HG03520 (cell line): ENCODE results near the gene SARDH.
"Not testable (repeated sequence)": the region's sequence is repeated elsewhere in the genome, so short reads cannot be mapped to it uniquely, and the experiment has no call there.

Source experiments
- ATAC-seq: cut with Tn5 transposase; IDR thresholded peaks from one replicate; pipeline ENCODE4 v1.9.1; 2021; ENCODE audit warnings: mild to moderate bottlenecking, moderate library complexity; ENCODE audit not compliant: unreplicated experiment

Gene SARDH

DNA sequence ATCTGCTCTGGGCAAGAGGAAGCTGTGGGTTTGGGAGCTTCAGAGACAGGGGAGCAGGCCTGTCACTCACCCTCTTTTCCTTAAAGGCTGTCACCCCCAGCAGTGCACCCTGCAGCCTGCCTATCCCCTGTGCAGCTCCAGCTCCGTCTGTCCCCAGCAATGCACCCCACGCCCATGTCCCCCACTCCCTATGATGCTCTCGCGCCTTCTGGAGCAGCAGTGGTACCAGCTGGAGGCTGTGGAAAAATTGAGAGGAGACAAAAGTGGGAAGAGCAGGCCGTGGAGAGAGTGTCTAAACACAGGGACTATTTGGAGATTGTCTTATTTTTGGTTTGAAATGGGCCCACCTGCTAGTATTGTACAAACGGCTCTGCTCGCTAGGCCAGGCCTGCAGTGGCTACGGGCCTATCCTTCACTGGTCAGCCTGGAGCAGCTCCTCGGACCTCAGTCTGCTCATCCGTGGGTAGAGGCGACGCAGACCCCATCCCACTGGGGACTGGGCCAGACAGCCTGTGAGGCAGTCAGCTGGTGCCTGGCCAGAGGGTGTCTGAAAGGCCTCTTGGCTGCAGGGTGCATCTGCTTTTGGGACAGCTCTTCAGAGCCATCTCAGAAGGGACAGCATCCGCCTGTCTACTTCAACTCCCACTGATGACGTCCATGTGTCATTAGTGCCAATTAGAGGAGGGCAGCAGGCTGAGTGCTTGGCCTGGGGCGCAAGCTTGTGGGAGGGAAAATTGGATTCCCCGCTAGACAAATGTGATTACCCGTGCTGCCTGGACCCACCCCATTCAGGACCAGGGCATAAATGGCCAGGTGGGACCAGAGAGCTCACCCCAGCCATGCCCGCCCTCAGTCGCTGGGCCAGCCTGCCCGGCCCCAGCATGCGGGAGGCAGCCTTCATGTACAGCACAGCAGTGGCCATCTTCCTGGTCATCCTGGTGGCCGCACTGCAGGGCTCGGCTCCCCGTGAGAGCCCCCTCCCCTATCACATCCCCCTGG, 102.3 kb downstream of the SARDH start, which contains the start of gene DBH:
DBH (plus strand) TSS at position 831 of the 999 bp plus-strand sequence; CDS start at position 840, 9 bp downstream.
- ATAC-seq, result no peak

DNA sequence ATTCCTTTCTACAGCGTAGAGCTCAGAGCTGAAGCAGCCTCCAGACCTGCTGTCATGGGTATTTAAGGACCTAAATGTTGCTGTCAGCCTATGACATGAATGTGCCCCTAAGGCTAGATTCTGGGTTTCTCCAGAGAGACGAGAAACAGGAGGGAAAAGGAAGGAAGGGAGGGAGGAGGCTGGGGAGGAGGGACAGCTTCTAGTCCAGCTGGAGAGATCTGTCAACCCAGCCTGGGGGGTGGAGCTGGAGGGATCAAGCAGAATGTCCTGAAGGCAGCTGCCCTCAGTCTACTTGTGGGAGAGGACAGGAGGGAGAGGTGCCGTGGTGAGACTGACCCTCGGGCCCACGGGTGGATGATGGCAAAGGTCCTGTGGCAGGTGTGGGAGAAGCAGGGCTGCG, 103.1 kb downstream of the SARDH start:
- ATAC-seq, result no peak

DNA sequence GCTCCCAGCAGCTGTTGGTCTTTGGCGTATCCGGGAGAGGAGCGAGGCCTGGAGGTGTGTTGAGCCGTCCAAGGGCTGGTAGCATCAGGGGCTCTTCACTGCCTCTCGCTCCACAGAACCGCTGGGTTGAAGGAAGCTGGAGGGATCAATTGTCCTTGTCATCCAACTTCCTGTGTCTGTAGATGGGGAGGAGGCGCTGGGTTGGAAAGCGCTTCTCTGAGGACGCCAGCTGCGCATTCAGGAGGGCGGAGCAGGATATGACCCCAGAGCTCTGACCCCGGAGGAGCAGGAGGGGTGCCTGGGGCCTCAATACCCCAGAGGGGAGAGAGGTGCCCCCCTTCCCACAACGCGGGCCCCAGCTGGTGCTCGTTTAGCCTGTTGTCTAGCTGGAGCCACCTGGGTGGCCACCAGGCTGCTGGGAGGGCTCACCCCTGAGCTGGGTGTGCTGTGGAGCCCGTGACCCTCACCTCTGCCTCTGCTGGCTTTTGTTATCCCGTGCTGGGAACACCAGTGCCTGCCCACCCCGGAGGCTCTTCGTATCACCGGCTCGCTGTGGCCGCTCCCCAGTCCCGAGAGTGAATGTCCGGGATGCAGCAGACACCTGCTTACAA, 104.0 kb downstream of the SARDH start:
- no peak for ATAC-seq

DNA sequence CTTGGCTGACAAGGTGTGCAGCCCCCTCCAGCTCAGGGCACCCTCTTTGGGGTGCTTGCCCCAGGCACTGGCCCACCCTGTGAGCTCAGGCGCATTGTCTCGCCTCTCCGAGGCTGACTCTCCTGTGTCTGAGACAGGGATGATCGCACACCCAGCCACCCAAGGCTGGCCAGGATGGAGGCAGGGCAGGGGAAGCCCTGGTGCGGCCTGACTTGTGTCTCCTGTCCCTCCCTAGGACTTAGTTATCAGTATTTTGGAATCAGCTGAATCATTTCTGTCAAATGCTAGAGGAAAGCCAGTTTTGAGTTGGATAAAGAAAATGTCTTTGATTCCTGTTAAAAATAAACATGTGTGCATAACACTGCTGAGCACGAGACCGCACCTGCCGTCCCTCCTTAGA, 104.5 kb downstream of the SARDH start:
- no peak for ATAC-seq

DNA sequence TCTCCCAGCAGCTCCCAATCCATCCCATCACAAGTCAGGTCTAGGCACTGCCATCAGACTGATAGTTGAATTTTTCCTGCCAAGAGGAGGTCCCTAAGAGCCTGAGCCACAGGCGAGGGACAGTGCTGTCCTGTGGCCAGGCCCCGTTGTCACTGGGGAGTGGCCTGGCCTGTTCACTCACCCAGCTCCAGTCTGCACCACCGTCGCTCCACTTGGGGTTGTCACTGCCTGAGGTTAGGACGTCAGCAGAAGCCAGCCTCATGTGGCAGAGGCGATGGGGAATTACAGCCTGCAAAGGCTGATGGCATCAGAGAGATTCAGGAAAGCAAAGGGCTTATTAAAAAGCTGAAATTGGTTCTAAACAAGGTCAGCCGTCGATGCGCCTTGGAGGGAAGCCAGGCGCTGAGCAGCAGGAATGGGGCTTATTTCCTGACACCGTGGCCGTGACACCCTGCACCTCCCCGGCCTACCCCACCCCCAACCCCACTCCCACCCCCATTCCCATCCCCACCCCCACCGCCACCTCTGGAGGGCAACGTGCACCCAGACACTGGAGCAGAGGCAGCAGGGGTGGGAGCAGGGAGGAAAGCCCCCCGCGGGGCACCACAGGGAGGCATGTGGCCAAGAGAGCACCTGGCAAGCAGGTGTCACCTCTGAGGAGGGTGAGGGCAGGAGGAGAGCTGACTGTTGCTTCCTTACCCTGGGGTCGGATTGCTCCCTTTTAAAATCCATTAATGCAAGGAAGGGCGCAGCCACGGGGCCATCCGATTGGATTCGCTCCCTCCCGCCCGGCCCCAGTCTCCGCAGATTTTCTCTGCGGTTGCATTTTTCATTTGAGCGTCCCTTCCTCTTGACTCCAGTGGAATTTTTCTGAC, 105.1 kb downstream of the SARDH start:
- no peak for ATAC-seq

DNA sequence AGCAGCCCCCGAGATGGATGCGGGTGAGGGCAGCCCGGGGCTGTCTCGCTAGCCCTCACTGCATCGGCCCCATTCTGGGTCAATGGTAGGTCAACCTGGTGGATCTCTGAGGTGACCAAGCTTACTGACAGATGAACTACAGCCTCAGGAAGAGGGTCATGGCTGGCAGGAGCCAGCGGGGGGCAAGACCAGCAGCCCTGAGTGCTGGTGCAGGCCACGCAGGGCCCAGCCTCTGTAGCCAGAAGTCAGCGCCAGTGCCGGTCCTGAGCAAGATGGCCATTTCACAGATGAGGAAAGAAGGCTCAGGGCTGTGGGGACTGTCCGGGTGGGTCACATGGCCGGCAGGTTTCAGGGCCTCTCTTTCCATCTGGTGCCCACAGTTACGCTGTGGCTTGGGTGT, 107.0 kb downstream of the SARDH start:
- no peak for ATAC-seq

DNA sequence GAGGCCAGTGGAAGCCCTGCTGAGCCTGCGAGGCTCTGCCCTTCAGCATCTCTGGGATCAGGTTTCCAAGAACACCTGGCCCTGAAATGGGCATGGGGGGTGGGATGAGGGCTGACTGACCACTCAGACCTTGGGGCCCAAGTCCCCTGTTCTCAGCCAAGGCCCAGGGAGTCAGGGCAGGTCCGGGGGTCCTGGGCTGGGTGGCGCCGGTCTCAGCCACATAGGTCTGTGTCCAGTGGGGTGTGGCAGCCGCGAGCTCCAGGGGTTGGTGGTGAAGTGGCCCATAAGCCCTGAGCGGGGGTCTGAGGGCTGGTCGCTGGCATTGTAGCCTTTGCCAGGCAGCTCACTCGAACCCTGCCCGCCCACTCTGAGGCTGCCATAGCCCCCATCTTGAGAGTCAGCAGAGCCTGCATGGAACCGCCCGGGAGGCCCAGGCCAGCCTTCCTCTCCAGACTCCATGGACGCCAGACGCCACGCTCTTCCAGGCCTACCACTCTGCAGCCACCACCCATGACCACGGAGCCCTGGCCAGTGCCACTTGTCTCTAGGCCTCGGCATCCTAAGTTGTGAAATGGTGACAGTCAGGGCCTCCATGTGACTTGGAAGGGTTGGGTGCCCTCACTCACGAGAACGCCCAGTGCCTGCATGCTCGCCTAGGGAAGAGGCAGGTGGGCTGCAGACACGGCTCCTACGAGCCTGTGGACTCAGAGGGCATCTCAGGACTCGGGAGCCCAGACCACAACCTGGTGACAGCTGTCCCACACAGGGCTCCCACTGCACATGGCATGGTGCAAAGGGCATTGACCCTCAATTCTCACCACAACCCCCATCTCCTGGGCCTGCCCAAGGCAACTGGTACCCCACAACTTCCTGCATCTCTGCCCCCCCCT, 108.7 kb downstream of the SARDH start:
- no peak for ATAC-seq

DNA sequence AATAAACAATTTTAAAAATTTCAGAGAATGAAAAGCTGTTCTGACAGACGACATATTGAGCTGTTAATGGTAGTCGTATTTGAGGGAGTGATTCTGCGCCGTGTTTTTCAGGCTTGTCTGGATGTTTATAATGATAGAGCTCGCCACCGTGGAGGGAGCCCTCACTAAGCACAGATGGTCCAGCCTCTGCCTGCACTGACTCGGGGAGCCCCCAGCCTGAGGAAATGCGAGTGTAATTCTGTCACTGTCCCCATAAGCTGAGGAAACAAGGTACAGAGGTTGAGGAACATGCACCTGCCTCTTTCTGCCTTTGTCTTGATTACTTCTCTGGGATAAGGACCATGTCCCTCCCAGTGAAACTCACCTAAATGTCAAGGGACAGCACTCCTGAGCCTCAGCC, 109.4 kb downstream of the SARDH start:
- no peak for ATAC-seq

DNA sequence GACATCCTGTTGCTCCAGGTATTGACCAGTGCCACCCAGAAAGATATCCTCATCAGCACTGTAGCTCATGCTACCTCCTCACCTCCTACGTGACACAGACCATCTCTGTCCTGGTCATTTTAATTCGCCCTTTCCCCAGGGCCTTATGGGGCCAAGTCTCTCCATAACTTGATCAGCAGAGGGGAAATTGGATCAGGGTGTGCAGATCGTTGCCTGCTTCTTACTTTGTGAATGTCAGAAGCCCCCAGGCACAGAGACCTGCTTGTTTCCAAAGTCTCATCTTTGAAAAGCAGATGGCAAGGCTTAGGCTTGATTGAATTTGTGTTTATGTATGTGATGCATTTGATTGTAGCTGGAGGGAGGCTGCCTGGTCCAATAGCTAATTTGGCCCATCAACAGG, 110.8 kb downstream of the SARDH start:
- ATAC-seq, result no peak

DNA sequence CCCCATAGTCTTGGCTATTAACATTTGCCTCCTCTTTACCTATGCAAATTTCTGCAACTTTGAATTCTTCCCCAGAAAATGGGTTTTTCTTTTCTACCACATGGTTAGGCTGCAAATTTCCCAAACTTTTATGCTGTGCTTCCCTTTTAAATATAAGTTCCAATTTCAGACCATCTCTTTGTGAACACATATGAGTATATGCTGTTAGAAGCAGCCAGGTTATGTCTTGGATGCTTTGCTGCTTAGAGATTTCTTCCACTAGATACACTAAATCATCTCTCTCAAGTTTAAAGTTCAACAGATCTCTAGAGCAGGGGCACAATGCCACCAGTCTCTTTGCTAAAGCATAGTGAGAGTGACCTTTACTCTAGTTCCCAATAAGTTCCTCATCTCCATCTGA, 112.1 kb downstream of the SARDH start:
- ATAC-seq, result not testable (repeated sequence)

DNA sequence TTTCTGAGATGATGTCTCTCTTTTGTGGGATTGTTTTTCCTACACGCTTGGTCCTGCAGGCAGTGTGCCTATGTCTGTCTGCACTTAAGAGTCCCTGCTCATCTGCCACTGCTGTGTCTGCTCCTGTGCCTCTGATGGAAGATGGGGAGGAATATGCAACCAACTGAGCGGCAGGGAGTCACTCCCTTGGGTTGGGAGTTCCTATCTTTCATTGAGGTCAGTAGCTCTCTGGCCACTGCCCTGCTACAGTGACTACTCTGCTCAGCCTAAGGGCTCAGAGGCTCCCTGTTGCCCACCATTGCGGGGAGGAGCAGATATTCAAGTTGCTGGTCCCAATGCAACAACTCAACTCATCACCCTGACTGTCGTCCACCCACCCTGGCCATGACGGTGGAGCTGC, 115.6 kb downstream of the SARDH start:
- no peak for ATAC-seq

DNA sequence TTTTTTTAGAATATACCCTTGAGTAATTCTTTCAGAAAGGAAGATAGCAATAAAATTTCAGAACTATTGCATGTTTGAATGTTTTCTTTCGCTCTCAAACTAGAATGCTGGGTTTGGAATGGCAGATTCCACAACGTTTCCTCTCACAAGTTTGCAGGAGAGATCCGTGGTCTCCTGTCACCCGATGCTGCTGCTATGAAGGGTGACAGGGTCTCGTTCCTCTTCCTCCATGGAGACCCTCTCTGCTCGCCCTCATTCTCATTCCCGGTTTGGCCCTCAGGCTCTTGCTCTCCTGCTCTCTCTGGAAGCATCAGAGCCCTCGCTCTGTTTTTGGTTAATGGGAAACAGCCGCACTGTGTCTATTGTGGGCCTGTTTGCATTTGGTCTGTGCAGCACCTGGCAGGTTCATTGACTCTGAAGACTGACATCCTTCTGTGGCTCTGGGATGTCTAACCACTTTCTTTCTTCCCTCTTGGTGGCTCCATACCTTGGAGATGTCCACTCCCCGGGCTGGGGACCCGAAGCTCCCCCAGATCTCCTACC, 116.4 kb downstream of the SARDH start:
- ATAC-seq, result no peak

DNA sequence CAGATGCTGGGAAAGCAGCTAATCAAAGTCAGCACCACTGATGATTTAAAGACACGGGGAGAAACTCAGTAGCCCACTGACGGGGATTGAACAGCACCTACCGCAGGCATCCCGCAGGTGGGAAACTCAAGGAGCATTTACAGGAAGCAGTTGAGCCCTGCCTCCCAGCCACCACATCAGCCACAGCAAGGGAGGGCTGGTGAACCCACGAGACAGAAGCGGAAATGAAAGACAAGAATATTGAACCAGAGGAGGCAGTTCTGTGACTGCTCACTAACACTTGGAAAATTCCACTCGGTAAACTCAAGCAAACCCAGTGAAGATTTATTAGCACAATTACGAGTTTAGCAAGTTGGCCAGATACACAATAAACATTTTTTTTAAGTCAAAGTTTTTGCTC, 118.4 kb downstream of the SARDH start:
- no peak for ATAC-seq

DNA sequence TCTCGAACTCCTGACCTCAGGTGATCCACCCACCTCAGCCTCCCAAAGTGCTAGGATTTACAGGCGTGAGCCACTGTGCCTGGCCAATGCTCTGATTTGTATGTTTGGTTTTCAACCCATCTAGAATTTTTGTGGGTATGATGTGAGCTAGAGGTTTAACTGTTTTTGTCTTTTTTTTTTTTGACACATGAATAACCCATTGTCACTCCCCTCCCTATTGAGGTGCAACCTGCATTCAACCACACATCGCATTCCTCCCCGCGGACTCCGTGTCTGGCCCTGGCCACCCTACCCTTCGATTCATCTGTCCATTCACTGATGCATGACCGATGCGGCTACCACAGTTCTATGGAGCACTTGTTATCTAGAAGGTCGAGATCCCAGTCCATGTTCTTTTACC, 119.4 kb downstream of the SARDH start:
- no peak for ATAC-seq

DNA sequence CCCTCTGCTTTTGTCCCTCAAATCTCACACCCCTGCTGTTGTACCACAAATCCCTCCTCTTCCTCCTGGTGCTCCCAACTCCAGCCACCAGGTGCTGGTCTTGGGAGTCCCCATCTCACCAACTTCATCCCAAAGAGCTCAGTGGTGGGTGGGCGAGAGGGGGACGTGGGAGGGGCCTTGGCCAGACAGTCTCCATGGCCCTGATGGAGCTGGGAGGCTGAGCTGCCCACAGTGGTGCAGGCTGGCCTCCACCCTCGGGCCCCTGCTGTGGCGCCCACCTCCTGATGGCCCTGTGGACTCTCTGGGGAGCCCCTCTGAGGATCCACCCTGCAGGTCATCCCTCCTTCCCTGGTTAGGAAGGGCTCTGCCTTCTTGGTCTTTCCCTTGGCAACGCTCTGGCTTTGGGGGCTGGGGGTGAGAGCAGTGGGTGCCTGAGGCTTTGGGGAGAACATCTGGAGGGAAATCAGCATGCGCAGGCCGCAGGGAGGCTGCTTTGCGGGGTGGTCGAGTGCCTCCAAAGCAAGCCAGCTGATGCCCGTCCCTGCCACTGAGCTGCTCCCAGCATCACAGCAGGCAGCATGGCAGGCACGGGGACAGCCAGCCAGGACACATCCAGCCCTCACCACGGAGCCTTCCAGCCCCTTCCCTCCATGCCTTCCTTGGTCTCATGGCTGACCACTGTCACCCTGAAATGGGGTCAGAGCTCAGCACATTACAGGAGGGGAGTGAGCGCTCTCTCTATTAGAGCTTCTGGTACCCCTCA, 121.3 kb downstream of the SARDH start:
- ATAC-seq, result no peak

DNA sequence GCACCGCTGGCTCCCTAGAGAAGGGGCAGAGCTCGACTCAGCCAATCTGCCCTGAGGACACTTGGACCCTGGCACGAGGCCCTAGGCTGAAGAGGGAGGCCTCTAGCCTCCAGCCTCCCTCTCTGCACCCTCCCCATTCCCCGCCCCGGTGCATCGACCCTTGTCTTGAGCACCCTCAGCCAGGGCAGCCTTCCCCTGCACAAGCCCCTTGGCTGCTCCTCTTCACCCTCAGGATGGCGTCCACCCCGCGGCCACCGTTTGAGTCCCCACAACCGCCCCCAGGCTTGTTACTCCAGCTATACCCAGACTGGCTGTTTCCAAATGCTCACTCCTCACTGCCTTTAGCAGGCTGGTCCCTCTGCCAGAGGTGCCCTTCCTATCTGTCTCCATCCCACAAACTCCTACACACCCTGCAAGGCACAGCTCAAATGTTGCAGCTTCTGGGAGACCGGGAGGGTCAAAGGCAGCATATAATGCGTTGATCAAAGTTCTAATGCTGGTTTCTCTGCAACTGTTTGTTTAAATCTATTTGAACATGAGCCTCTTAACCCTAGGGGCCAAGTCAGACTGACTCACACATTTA, 122.5 kb downstream of the SARDH start:
- no peak for ATAC-seq

DNA sequence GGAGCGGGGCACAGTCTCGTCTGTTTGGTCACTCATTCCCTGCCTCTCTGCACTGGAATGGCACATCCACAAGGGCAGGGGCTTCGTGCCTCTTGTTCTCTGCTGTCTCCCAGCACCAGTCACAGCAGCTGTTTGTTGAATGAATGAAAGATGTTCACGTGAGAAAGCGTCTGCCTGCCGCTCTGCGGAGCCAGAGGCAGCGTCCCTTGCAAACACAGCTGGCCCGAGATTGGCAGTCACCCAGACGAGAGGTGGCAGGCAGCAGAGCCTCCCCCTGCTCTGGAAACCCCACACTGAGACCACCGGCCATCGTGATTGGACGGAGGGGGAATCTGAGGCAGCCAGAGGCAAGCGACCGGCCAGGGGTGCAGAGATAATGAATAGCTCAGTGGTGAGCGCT, 123.0 kb downstream of the SARDH start:
- ATAC-seq, result no peak

DNA sequence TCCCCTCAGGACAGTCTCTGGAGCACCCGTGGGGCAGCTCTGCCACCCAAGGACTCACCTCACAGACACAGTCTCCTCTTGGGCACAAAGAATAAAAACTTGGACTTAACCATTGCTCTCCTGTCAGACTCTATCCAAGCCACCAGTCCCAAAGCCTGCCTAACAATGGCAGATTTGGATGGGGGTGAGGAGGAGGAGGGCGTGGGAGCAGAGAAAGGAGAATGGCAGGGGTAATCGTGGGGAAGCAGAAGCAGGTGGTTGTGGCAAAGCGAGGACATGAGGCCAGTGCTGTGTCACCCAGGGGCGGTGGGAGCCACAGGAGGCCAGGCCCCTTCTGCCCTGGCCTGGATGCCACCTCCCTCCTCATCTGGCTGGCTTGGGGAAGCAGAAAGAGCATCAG, 123.5 kb downstream of the SARDH start:
- ATAC-seq, result no peak

DNA sequence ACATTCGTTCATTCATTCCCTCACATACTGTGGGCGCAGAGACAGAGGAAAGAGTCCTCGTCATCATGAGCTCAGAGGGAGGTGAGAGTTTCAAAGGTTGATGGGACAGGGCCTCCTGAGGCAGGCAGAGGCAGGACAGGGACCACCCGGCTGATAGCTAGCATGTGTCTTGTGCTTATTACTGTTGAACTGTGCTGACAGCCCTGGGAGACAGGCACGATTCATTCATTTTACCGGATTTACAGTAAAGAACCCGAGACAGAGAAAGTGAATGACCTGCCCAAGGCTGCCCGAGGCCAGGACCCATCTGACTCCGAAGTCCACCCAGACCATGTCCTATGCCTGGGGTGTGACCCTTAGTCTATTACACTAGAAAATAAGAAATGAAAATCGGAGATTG, 124.1 kb downstream of the SARDH start:
- no peak for ATAC-seq
